A673 (cell line): ENCODE measurements around the gene TRRAP.

ENCODE experiments used
- CTCF ChIP-seq: fragments of 300-800, 200-600 bp; sonication (generic); conservative IDR thresholded peaks from 2 replicates; pipeline ENCODE4 v1.5.1; 2017; ENCODE audit warnings: low read depth, mild to moderate bottlenecking, antibody characterized with exemption, low read length, moderate library complexity, mixed read lengths
- EZH2 ChIP-seq: fragments of 200-600 bp; sonication (generic); IDR thresholded peaks from 2 replicates; pipeline ENCODE4 v1.6.1; 2017; ENCODE audit warnings: borderline replicate concordance, low read depth, mild to moderate bottlenecking, mixed read lengths, antibody characterized with exemption, low read length; ENCODE audit not compliant: poor library complexity, severe bottlenecking

DNA sequence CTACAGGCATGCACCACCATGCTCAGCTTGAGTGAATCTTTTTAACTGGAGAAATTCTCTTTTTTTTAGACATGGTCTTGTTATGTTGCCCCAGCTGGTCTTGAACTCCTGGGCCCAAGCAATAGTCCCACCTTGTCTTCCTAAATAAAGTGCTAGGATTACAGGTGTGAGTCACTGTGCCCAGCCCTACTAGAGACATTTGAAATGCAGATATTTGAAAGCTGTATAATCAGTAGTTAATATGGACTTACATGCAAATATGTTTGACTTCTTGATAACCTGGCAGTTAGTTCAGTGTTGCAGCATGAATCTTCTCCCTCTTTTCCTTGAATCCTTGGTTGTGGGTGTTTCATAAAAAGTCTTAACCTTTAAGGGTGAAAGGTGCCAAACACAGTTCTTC, 8.7 kb downstream of the TRRAP start:
- TF ChIP-seq CTCF (no peak), EZH2 (no peak)
